SK-N-SH (cell line): ENCODE measurements around the gene KCNK17.

Experiments used
- EZH2phosphoT487 ChIP-seq: fragments of 200-600 bp; sonication (generic); IDR thresholded peaks from 2 replicates; pipeline ENCODE4 v1.6.1; 2017; ENCODE audit warnings: low read depth, mixed run types, mild to moderate bottlenecking, antibody characterized with exemption, moderate library complexity, borderline replicate concordance
- JUND ChIP-seq: IDR thresholded peaks from 2 replicates; pipeline ENCODE4 v1.4.0; 2012
- RAD21 ChIP-seq: IDR thresholded peaks from 2 replicates; pipeline ENCODE4 v1.6.1; 2012; ENCODE audit warnings: mild to moderate bottlenecking, low read length
- RCOR1 ChIP-seq: fragments of 150-350 bp; IDR thresholded peaks from 2 replicates; pipeline ENCODE4 v1.6.1; 2017; ENCODE audit warnings: antibody characterized with exemption, low read length
- TEAD4 ChIP-seq: IDR thresholded peaks from 2 replicates; pipeline ENCODE4 v1.4.0; 2012; ENCODE audit warnings: mild to moderate bottlenecking, borderline replicate concordance; ENCODE audit not compliant: insufficient read depth
- TF ChIP-seq, protein P1 (sequence below): fragments of 200-600 bp; sonication (generic); IDR thresholded peaks from 2 replicates; pipeline ENCODE4 v1.6.1; 2017; ENCODE audit warnings: antibody characterized with exemption, mild to moderate bottlenecking, moderate library complexity

DNA sequence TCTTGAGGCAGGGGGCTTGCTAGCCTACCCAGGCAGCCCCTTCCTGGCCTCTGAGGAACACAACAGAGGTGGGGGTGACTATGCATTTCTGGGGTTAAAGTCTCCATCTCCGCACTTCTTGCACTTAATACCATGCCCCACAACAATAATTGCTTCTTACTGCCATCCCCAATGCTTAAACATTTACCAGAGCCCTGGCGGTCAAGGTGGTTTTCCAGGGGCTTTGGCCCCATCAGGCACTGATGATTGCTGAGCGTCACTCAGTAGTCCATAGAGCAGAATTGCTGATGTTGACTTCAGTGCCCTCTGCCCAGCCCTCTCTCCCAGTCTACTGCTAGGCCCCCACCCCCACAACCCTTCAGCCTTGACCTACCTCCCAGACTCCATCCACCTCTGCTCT, 52.5 kb downstream of the KCNK17 start:
- TF ChIP-seq, protein P1, sequence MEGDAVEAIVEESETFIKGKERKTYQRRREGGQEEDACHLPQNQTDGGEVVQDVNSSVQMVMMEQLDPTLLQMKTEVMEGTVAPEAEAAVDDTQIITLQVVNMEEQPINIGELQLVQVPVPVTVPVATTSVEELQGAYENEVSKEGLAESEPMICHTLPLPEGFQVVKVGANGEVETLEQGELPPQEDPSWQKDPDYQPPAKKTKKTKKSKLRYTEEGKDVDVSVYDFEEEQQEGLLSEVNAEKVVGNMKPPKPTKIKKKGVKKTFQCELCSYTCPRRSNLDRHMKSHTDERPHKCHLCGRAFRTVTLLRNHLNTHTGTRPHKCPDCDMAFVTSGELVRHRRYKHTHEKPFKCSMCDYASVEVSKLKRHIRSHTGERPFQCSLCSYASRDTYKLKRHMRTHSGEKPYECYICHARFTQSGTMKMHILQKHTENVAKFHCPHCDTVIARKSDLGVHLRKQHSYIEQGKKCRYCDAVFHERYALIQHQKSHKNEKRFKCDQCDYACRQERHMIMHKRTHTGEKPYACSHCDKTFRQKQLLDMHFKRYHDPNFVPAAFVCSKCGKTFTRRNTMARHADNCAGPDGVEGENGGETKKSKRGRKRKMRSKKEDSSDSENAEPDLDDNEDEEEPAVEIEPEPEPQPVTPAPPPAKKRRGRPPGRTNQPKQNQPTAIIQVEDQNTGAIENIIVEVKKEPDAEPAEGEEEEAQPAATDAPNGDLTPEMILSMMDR, result no peak
- TF ChIP-seq RCOR1 (no peak), EZH2phosphoT487 (no peak), TEAD4 (no peak), RAD21 (no peak), JUND (no peak)
